ENCODE data around the gene STKLD1.

- TF ChIP-seq ZNF148 (tag by site-specific recombination; IDR thresholded peaks at IDR 0.05; ENCODE audit: borderline replicate concordance) (no peak), CTCF (tag by site-specific recombination; IDR thresholded peaks at IDR 0.05) (no peak), ZNF449 (tag by site-specific recombination; IDR thresholded peaks at IDR 0.05) (no peak), ZSCAN30 (tag by site-specific recombination; IDR thresholded peaks at IDR 0.05) (no peak), ZSCAN5A (tag by site-specific recombination; IDR thresholded peaks at IDR 0.05) (no peak), ZBTB49 (tag by site-specific recombination; IDR thresholded peaks at IDR 0.05; ENCODE audit: low read depth) (no peak), ELK4 (IDR thresholded peaks at IDR 0.05; ENCODE audit: borderline replicate concordance, low read depth, low read length) (no peak)
Measured at GRCh38 chr9:133404454-133405002, 28.4 kb downstream of the STKLD1 start.
